ENCODE data around the gene MSANTD2. TPM values are rescaled to one million over a fixed set of nuclear protein-coding genes. Genes with fewer than 3 reads are reported as not detected.

Gene MSANTD2
- total RNA-seq, 1 experiment from 2014 or later: 32.6 TPM

- Histone ChIP-seq H3K4me1 (ENCODE audit: insufficient read depth, low read length) (peaks cover 54% of the 10 kb centered on the region), H3K4me3 (ENCODE audit: low read length) (no peak within 1 kb of the TSS), H3K9me3 (ENCODE audit: low read length) (no peaks in the 10 kb centered on the region), H3K79me2 (ENCODE audit: low read length) (no peaks in the 10 kb centered on the region), H3K27me3 (ENCODE audit: low read length) (no peaks in the 10 kb centered on the region), H3K36me3 (ENCODE audit: low read depth, low read length) (no peaks in the 10 kb centered on the region), H3K9me2 (replicated peaks; ENCODE audit: low read length) (no peaks in the 10 kb centered on the region), H2AFZ (ENCODE audit: low read length) (no peak within 1 kb of the TSS), H3F3A (ENCODE audit: low read length, unreplicated experiment) (no peaks in the 10 kb centered on the region), H3K9ac (ENCODE audit: low read length) (no peak within 1 kb of the TSS), H4K20me1 (ENCODE audit: low read length) (no peaks in the 10 kb centered on the region), H3K27ac (ENCODE audit: low read length) (no peak within 1 kb of the TSS), H3K4me2 (ENCODE audit: low read length) (no peak within 1 kb of the TSS)
- no peak for DNase-seq
- intact Hi-C loops (cut with micrococcal nuclease): no loop called here
- TF ChIP-seq, protein P1, sequence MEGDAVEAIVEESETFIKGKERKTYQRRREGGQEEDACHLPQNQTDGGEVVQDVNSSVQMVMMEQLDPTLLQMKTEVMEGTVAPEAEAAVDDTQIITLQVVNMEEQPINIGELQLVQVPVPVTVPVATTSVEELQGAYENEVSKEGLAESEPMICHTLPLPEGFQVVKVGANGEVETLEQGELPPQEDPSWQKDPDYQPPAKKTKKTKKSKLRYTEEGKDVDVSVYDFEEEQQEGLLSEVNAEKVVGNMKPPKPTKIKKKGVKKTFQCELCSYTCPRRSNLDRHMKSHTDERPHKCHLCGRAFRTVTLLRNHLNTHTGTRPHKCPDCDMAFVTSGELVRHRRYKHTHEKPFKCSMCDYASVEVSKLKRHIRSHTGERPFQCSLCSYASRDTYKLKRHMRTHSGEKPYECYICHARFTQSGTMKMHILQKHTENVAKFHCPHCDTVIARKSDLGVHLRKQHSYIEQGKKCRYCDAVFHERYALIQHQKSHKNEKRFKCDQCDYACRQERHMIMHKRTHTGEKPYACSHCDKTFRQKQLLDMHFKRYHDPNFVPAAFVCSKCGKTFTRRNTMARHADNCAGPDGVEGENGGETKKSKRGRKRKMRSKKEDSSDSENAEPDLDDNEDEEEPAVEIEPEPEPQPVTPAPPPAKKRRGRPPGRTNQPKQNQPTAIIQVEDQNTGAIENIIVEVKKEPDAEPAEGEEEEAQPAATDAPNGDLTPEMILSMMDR (conservative IDR thresholded peaks at IDR 0.05; ENCODE audit: low read depth, low read length): no peak
- TF ChIP-seq EZH2 (IDR thresholded peaks at IDR 0.05; ENCODE audit: low read length, unreplicated experiment) (no peak), EZH2phosphoT487 (IDR thresholded peaks at IDR 0.05; ENCODE audit: borderline replicate concordance, low read length) (no peak)
- ATAC-seq: no peak
- BruUV-seq (replicated peaks): no TSS peak
- POLR2A ChIA-PET (ENCODE audit: unreplicated experiment): no interaction called here
- CTCF ChIA-PET: interaction anchor here (1.0 kb wide), 1 partner anchor 81 kb away, joined by 4 read pairs; no protein-coding TSS in a partner anchor
These were observed 48.3 kb downstream of the MSANTD2 start, which contains the start of gene VSIG2 for GRCh38 chr11:124751741-124752470. VSIG2 (minus strand) TSS chr11:124752255; CDS start chr11:124752137, 118 bp downstream.

GRCh38 chr11:124751391-124751740, 48.8 kb downstream of the MSANTD2 start:
- H2AFZ ChIP-seq (ENCODE audit: low read length): no peak overlapping the region
- no peak for ATAC-seq

More at GRCh38 chr11:124751391-124751740, 48.8 kb downstream of the MSANTD2 start:
- Histone ChIP-seq H3K4me3 (ENCODE audit: low read length) (no peak overlapping the region), H3K36me3 (ENCODE audit: low read depth, low read length) (no peaks in the 10 kb centered on the region), H3K27me3 (ENCODE audit: low read length) (no peaks in the 10 kb centered on the region), H3K4me2 (ENCODE audit: low read length) (no peak overlapping the region), H4K20me1 (ENCODE audit: low read length) (no peaks in the 10 kb centered on the region), H3F3A (ENCODE audit: low read length, unreplicated experiment) (no peaks in the 10 kb centered on the region), H3K4me1 (ENCODE audit: insufficient read depth, low read length) (peaks cover 59% of the 10 kb centered on the region), H3K79me2 (ENCODE audit: low read length) (no peaks in the 10 kb centered on the region), H3K9ac (ENCODE audit: low read length) (no peak overlapping the region), H3K9me3 (ENCODE audit: low read length) (no peaks in the 10 kb centered on the region), H3K27ac (ENCODE audit: low read length) (no peak overlapping the region), H3K9me2 (replicated peaks; ENCODE audit: low read length) (no peaks in the 10 kb centered on the region)
- no peak for DNase-seq
- POLR2A ChIA-PET (ENCODE audit: unreplicated experiment): no interaction called here
- BruUV-seq (replicated peaks): no TSS peak
- TF ChIP-seq EZH2phosphoT487 (IDR thresholded peaks at IDR 0.05; ENCODE audit: borderline replicate concordance, low read length): no peak
- no peak for TF ChIP-seq EZH2 (IDR thresholded peaks at IDR 0.05; ENCODE audit: low read length, unreplicated experiment)
- TF ChIP-seq, protein P1 (conservative IDR thresholded peaks at IDR 0.05; ENCODE audit: low read depth, low read length): no peak
- intact Hi-C loops (cut with micrococcal nuclease): no loop called here
- CTCF ChIA-PET: interaction anchor here (0.5 to 0.6 kb wide), 2 partner anchors 12 to 77 kb away, joined by 3 to 10 read pairs; partner anchors contain the start of gene SPA17

Measured in PC-3 (cell line).